Vagina (tissue), 2 donors: ENCODE measurements around the gene CDH26. TPM values are rescaled to one million over a fixed set of nuclear protein-coding genes. Genes with fewer than 3 reads are reported as not detected.

ENCODE experiments used
- DNase-seq, 2 donors: peaks; one replicate each; pipeline ENCODE4 v3.0.0-alpha.2; 2017; ENCODE audit errors: extremely low spot score in 2 of 2
- H3K27ac ChIP-seq: fragments of 200-600 bp; sonication (generic); one replicate; pipeline ENCODE4 v1.5.1; 2019
- H3K27me3 ChIP-seq: fragments of 200-600 bp; sonication (generic); one replicate; pipeline ENCODE4 v1.5.1; 2019
- H3K36me3 ChIP-seq, 2 donors: fragments of 200-600 bp; sonication (generic); one replicate each; pipeline ENCODE4 v1.5.1; 2017 to 2019
- H3K4me1 ChIP-seq: fragments of 200-600 bp; sonication (generic); one replicate; pipeline ENCODE4 v1.5.1; 2019
- H3K4me3 ChIP-seq, 2 donors: fragments of 200-600 bp; sonication (generic); 1 replicate in 1 of 2; 2 replicates in 1 of 2; pipeline ENCODE4 v1.5.1; 2016 to 2019
- H3K9me3 ChIP-seq: fragments of 200-600 bp; sonication (generic); one replicate; pipeline ENCODE4 v1.5.1; 2019
- POLR2A ChIP-seq, 2 donors: fragments of 450-650 bp; IDR thresholded peaks; one replicate each; pipeline ENCODE4 v1.6.1; 2017; ENCODE audit warnings: antibody characterized with exemption in 2 of 2, mild to moderate bottlenecking in 2 of 2, moderate library complexity in 2 of 2
- POLR2AphosphoS5 ChIP-seq, 2 donors: sonication (generic); formaldehyde crosslinking; IDR thresholded peaks; one replicate each; pipeline ENCODE4 v1.9.0; 2017; ENCODE audit warnings: antibody characterized with exemption in 2 of 2, mild to moderate bottlenecking in 2 of 2, low read depth in 1 of 2; ENCODE audit not compliant: insufficient read depth in 1 of 2
- intact Hi-C: fragments of 100-400 bp; cut with DNase I; formaldehyde crosslinking; loops from one replicate; pipeline ENCODE4 v1.15.1; 2023
- total RNA-seq: library from RNA; depleted of rRNA; stranded (reverse); fragments of >200 nt; gene quantifications from one replicate; pipeline ENCODE4 v1.2.3, GENCODE V29; 2016
- TF ChIP-seq, protein P1 (sequence below), 3 experiments: fragments of 450-650 bp in 2 of 3; fragments of 200-600 bp in 1 of 3; sonication (generic) in 1 of 3; IDR thresholded peaks; one replicate each; pipeline ENCODE4 v1.5.1; 2017 to 2019; ENCODE audit warnings: antibody characterized with exemption in 3 of 3, mild to moderate bottlenecking in 2 of 3, moderate library complexity in 2 of 3

Gene CDH26
- total RNA-seq, 1 donor from 2014 or later = 6.6 TPM

DNA sequence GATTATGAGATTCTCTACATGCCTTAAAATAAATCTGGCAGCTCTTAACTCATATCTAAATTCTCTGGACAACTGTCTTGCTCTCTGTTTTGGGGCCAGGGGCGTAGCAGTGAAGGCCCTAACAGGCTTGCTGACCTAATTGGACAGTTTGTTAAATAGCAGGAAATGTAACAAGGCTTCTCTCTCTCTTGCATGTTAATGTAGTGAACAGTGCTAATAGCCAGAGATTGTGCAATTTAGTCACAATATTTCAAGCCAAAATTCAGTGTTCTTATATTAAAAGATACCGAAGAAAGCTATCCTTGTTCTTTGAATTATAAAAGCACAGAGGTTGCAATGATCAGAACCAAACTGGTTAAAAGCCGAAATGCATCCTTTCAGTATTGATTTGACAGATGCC lies 21.1 kb upstream of the CDH26 start:
- intact Hi-C loops = no loop called here
- peaks cover 52% of the 10 kb centered on the region for H3K4me1 ChIP-seq
- no peak overlapping the region for H3K27ac ChIP-seq
- H3K4me3 ChIP-seq = no peak overlapping the region
- no peaks in the 10 kb centered on the region for H3K9me3 ChIP-seq
- no peak for DNase-seq
- TF ChIP-seq POLR2AphosphoS5 (IDR thresholded peaks at IDR 0.05; ENCODE audit: insufficient read depth in 1 of 2, low read depth in 1 of 2) (no peak), POLR2A (IDR thresholded peaks at IDR 0.05) (no peak)
- TF ChIP-seq, protein P1, sequence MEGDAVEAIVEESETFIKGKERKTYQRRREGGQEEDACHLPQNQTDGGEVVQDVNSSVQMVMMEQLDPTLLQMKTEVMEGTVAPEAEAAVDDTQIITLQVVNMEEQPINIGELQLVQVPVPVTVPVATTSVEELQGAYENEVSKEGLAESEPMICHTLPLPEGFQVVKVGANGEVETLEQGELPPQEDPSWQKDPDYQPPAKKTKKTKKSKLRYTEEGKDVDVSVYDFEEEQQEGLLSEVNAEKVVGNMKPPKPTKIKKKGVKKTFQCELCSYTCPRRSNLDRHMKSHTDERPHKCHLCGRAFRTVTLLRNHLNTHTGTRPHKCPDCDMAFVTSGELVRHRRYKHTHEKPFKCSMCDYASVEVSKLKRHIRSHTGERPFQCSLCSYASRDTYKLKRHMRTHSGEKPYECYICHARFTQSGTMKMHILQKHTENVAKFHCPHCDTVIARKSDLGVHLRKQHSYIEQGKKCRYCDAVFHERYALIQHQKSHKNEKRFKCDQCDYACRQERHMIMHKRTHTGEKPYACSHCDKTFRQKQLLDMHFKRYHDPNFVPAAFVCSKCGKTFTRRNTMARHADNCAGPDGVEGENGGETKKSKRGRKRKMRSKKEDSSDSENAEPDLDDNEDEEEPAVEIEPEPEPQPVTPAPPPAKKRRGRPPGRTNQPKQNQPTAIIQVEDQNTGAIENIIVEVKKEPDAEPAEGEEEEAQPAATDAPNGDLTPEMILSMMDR (IDR thresholded peaks at IDR 0.05) = no peak
- no peaks in the 10 kb centered on the region for H3K36me3 ChIP-seq
- H3K27me3 ChIP-seq = no peaks in the 10 kb centered on the region

DNA sequence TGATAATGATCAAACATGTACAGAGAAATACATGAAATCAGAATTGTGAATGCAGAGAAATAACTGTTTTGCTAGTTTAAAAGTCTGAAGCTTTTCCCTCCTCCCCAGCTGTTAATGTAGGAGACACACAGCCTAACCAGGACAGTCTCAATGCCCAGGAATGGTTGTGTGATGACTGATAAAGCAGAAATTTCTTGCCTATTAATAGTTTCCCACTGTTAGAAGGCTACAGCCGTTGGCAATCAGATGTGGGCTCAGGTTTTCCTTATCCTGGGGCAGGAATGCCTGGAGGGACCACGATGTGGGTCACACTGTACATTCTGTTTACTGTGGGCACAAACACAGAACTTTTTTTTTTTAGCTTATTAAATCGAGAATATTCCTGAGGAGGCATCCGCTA lies 20.0 kb upstream of the CDH26 start:
- intact Hi-C loops = no loop called here
- Histone ChIP-seq H3K36me3 (peaks cover 0 to 3% of the 10 kb centered on the region in 2 donors), H3K4me3 (peak overlapping the region; percentile 52 to 85), H3K27ac (no peak overlapping the region), H3K27me3 (no peaks in the 10 kb centered on the region), H3K4me1 (peaks cover 53% of the 10 kb centered on the region), H3K9me3 (no peaks in the 10 kb centered on the region)
- TF ChIP-seq, protein P1 (IDR thresholded peaks at IDR 0.05) = no peak
- TF ChIP-seq POLR2AphosphoS5 (IDR thresholded peaks at IDR 0.05; ENCODE audit: insufficient read depth in 1 of 2, low read depth in 1 of 2) (no peak), POLR2A (IDR thresholded peaks at IDR 0.05) (no peak)
- DNase-seq = no peak

DNA sequence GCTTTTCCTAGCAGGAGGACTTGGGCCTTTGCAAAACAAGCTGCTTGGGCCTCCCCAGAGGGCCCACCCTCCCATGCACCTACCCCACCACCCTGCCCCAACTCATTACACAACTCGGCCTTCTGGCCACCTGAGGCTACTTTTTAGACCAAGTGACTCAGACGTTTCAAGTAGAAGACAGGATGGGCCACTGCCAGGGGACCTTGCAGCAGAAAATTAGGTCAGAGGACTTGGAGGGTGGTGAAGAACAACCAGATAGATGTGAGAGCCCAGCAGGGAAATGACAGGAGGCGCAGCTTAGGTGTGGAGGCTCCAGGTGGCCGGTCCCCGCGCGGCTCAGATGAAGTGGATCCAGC lies 19.5 kb upstream of the CDH26 start:
- no peaks in the 10 kb centered on the region for H3K9me3 ChIP-seq

DNA sequence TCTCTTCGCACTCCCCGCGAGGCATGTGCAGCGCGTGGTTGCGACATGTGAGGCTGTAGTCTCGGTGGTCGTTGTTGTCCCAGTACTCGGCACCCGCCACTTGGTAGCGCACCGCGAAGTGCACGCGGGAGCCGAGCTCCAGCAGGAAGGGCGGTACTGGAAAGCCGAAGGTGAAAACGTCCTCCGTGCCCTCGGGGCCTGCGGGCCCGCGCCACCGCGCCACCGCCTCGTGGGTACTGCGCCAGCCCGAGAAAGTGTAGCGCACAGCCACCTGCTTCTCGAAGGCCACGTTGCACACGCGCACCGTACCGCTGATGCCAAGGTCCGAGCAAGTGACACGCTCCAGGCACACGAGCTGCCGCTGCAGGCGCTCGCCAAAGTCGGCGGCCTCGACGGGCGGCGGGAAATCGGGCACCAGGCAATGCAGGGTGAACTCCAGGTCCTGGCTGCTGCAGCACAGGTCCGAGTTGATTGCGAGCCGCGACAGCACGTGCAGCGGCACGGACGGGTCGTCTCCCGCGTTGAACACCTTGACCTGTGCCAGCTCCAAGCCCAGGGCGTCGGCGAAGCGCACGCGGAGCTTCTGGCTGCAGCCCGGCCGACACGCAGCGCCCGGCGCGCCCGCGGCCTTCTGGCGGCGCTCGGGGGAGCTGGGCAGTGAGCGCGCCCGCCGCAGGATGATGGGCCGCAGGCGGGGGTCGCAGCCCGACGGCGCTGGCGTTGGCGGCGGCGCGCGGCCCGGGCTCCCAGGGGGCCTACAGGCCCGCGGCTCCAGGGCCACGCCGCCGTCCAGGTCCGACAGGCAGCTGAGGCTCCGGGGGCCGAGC lies 19.0 kb upstream of the CDH26 start:
- no peak for DNase-seq
- Histone ChIP-seq H3K27me3 (no peaks in the 10 kb centered on the region), H3K4me3 (peak overlapping the region; percentile 52 to 85), H3K36me3 (peaks cover 0 to 14% of the 10 kb centered on the region in 2 donors), H3K9me3 (no peaks in the 10 kb centered on the region), H3K27ac (peak overlapping the region; percentile 88), H3K4me1 (peaks cover 48% of the 10 kb centered on the region)
- intact Hi-C loops = no loop called here
- TF ChIP-seq, protein P1 (IDR thresholded peaks at IDR 0.05) = no peak
- TF ChIP-seq POLR2AphosphoS5 (IDR thresholded peaks at IDR 0.05; ENCODE audit: insufficient read depth in 1 of 2, low read depth in 1 of 2) = peak in 1 of 2 donors; percentile 52

More for the DNA sequence above, 19.5 kb upstream of the CDH26 start:
- H3K4me1 ChIP-seq = peaks cover 48% of the 10 kb centered on the region
- DNase-seq = no peak
- no peak for TF ChIP-seq POLR2AphosphoS5 (IDR thresholded peaks at IDR 0.05; ENCODE audit: insufficient read depth in 1 of 2, low read depth in 1 of 2)
- TF ChIP-seq, protein P1 (IDR thresholded peaks at IDR 0.05) = no peak
- TF ChIP-seq POLR2A (IDR thresholded peaks at IDR 0.05) = no peak
- peak overlapping the region; percentile 52 to 85 for H3K4me3 ChIP-seq
- intact Hi-C loops = no loop called here
- H3K27ac ChIP-seq = no peak overlapping the region
- H3K36me3 ChIP-seq = peaks cover 0 to 8% of the 10 kb centered on the region in 2 donors
- H3K27me3 ChIP-seq = no peaks in the 10 kb centered on the region

DNA sequence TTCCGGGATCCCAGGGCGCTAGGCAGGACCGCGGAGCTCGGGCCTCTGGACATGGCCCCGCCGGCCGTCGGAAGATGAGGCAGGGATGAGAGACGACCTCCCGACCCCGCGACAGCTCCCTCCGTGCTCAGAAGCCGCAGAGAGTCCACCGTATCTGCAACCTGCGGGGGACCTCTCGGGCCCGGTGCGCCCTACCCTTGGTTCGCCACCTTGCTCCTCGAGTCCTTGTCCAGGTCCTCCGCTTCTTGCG lies 18.4 kb upstream of the CDH26 start:
- TF ChIP-seq POLR2A (IDR thresholded peaks at IDR 0.05) (no peak), POLR2AphosphoS5 (IDR thresholded peaks at IDR 0.05; ENCODE audit: insufficient read depth in 1 of 2, low read depth in 1 of 2) (no peak)
- TF ChIP-seq, protein P1 (IDR thresholded peaks at IDR 0.05) = no peak
- Histone ChIP-seq H3K27ac (peak overlapping the region; percentile 88), H3K4me3 (peak overlapping the region; percentile 52 to 85), H3K9me3 (no peaks in the 10 kb centered on the region), H3K36me3 (peaks cover 0 to 19% of the 10 kb centered on the region in 2 donors), H3K27me3 (no peaks in the 10 kb centered on the region), H3K4me1 (peaks cover 48% of the 10 kb centered on the region)
- intact Hi-C loops = no loop called here
- no peak for DNase-seq
